Urothelium cell line (cell line): ENCODE measurements around the gene TET1.
"Not testable (repeated sequence)": the region's sequence is repeated elsewhere in the genome, so short reads cannot be mapped to it uniquely, and the experiment has no call there.

Source experiments
- DNase-seq: peaks from one replicate; pipeline ENCODE4 v3.0.0; 2011; ENCODE audit warnings: low spot score, mixed read lengths
- FAIRE-seq: peaks from 2 replicates; lab custom pipeline; 2011; peaks lifted over from hg19 to GRCh38; lab: Jason Lieb, UNC

TET1 gene

DNA sequence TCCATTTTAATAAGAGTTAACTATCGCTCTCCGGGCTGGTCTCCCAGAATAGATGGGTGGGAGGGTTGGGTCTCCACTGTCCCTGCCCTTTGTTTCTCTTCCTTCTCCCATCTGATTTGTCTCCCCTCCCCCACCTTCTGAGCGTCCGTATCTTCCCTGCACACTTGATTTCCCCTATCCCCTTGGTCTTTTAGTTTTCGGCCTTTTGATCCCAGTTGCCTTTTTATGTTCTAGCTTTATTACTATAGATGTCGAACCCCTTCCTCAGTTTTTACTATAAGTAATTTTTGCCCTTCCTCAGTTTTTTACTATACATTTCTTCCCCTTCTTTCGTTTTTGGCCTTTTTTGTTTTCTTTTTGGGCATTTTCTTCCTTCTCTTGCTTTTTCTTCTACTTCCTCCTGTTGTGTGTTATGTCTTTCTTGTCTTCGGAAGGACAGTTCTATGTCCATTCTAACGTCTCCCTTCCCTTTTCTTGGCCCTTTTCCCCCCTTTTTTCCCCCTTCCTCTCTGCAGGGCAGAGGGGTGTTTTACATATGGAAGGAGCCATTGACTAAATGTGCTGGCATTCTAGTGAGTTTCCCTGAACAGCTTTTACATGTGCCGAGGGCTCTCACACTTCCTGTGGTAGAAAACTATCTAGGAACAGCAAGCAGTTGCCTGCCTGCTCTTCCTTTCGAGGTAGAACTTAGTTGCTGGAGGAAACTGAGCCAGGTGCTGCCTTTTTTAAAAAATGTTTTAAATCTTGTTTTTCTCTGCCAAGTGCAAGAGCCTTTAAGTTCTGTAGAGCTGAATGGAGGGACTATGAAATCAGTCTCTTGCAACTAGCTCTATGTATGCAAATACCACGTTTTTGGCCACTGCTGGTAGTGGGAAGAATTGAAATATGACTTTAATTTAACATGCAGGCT is 2.8 kb downstream of the TET1 start:
- DNase-seq (no peak), FAIRE-seq (no peak)

DNA sequence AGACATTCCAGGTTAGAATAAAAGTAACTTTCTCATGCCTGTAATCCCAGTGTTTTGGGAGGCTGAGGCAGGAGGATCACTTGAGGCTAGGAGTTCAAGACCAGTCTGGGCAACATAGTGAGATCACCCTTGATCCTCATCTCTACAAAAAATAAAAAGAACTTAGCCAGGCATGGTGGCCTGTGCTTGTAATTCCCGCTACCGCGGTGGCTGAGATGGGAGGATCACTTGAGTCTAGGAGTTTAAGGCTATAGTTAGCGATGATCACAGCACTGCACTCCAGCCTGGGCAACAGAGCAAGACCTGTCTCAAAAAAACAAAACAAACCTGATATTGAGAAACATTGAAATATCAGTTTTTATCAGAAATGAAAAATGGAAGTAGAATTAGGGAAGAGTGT is 4.6 kb downstream of the TET1 start:
- no peak for DNase-seq

DNA sequence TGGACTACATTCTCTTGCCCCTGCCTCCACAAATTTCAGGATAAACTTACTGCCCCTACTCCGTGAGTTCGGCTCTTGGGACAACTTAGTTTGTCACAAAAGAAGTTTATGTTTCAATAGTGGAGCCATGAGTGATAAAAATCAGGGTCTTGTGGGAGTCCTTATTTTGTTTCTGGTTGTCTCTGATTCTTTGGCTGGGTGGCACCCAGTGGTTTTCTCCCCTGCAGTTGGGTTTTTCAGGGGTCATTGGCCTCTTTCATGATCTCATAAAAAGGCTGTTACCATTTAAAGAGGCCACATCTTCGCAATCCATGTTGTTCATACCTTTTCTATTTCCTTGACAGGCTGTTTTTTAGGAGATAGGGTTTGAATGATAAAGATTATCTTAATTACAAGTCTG is 5.5 kb downstream of the TET1 start:
- no peak for FAIRE-seq
- no peak for DNase-seq

More for the DNA sequence above, 4.6 kb downstream of the TET1 start:
- FAIRE-seq, result peak; percentile 44

DNA sequence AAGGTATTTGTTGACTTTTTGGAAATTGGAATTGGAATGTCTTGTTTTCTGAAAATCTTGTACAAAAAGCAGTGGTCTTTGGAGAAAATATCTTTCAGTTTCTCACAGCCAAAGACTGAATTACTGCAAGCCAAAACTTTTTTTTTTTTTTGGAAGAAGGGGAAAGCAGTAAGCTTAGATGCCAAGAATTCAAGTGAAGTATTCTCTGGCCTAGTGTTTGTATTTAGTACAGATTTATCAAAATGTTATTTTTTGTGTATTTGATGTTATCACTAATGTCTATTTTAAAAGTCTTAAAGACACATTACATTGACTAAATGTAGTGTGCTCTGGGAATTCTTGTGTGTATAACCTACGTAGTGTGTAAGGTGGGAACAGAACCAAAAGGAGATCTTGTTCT is 6.2 kb downstream of the TET1 start:
- no peak for FAIRE-seq

DNA sequence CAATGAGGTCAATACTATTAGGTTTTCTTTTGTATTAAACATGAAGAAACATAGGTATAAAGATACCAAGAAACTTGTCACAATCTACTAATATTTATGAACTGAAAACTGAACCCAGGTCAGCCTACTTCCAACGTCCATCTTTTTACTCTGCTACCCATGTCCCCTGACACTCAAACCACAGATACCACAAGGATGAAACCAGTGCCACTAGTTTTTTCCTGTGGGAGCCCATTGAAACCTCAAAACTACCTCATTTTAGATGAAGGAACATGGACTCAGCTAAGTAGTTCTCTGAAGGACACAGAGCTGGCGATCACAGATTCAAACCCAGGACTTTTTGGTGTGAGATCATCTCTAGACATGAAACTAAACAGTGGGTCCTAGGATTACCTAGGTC is 6.8 kb downstream of the TET1 start:
- FAIRE-seq (no peak), DNase-seq (no peak)

More for the DNA sequence above, 6.2 kb downstream of the TET1 start:
- DNase-seq, result no peak

DNA sequence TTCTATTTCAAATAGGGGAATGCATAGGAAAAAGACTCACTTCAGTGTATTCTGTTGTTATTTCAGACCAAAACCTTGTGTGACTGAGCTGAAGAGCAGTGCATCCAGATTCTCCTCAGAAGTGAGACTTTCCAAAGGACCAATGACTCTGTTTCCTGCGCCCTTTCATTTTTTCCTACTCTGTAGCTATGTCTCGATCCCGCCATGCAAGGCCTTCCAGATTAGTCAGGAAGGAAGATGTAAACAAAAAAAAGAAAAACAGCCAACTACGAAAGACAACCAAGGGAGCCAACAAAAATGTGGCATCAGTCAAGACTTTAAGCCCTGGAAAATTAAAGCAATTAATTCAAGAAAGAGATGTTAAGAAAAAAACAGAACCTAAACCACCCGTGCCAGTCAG is 12.0 kb downstream of the TET1 start:
- FAIRE-seq, result no peak
- DNase-seq, result no peak

DNA sequence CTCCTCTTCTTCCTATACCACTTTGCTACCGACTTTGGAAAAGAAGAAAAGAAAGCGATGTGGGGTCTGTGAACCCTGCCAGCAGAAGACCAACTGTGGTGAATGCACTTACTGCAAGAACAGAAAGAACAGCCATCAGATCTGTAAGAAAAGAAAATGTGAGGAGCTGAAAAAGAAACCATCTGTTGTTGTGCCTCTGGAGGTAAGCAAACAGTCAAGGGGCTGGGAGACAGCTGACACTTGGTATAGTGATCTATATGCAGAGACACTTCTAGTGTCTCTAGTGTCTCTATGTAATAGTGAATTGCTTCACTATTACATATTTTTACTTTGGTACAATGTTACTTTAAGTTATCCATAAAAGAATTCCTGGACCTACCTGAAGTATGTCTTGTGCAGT is 13.9 kb downstream of the TET1 start:
- no peak for FAIRE-seq
- DNase-seq, result no peak

DNA sequence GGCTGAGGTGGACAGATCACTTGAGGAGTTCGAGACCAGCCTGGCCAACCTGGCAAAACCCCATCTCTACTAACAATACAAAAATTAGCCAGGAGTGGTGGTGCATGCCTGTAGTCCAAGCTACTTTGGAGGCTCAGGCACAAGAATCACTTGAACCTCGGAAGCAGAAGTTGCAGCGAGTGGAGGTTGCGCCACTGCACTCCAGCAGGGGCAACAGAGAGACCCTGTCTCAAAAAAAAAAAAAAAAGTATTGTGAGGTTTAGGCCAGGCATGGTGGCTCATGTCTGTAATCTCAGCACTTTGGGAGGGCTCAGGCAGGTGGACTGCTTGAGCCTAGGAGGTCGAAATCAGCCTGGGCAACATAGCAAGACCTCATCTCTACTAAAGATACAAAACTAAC is 16.0 kb downstream of the TET1 start:
- FAIRE-seq (no peak), DNase-seq (no peak)

DNA sequence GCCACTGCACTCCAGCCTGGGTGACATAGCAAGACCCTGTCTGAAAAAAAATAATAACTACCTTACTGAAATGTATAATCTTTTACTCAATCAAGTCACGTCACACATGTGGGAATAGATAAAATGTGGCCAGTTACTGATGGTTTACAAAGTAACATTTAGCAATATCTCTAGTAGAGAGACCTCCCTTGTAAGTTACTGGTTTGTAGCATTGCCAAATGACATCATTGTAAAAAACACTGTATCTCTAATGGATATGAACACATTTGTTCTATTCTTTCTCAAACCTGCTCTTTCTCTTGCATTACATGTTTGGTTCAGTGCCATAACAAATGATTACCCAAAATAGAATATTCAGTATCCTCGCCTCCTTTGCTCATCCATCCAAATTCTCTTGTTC is 18.8 kb downstream of the TET1 start:
- FAIRE-seq, result no peak
- no peak for DNase-seq

DNA sequence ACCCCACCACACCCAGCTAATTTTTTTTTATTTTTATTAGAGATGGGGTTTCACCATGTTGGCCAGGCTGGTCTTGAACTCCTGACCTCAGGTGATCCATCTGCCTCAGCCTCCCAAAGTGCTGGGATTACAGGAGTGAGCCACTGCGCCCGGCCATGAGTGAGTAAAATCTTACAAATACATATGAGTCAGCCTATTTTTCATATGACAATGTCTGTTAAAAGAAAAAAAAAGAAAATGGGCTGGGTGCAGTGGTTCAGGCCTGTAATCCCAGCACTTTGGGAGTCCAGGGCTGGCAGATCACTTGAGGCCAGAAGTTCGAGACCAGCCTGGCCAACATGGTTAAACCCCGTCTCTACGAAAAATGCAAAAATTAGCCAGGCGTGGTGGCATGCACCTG is 24.1 kb downstream of the TET1 start:
- DNase-seq, FAIRE-seq: not testable (repeated sequence)

DNA sequence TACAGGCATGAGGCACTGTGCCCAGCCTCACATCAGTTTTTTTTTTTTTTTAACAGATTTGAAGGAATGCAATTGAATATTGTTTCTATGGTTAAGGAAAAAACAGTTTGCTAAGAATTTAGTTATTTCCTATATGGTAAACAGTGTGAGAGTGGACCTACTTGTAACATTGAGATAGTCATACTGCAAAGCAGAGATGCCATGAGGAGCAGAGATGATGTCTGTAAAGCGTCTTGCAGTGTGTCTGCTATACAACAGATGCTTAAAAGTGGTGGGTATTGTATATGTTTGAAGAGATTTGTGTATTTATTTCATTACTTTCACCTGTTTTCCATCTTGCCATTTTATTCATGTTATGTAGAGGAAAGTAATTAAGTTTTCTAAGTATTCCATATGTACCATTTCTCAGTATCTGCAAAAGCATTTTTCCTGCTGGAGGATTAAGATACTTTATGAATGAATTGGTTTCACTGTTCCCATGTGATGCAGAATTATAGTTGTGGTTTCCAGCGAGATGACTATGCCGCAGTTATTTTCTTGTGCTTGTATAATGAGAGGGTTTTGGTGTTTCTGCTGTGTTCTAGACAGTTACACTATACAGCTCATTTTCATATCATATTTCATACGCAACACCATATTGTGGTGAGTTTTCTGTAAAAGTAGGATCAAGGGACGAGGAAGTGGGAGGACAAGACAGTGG is 26.6 kb downstream of the TET1 start:
- FAIRE-seq, result peak; percentile 9
- no peak for DNase-seq

DNA sequence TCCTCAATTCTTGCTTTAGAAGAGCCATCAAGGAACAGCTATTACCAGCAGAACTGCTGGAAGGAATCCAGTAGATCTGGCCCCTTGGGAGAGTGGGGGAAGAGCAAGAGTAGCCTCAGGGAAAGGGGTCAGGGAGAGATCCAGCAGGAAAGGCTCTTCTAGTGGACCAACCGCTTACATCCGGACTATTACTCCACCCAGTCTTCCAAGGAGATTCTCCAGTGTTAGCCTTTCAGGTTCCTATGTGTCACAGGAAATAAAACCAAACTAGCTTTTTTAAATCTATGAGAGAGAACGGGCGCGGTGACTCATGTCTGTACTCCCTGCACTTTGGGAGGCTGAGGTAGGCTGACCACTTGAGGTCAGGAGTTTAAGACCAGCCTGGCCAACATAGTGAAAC is 34.3 kb downstream of the TET1 start:
- DNase-seq, result peak; percentile 74
- FAIRE-seq, result no peak

DNA sequence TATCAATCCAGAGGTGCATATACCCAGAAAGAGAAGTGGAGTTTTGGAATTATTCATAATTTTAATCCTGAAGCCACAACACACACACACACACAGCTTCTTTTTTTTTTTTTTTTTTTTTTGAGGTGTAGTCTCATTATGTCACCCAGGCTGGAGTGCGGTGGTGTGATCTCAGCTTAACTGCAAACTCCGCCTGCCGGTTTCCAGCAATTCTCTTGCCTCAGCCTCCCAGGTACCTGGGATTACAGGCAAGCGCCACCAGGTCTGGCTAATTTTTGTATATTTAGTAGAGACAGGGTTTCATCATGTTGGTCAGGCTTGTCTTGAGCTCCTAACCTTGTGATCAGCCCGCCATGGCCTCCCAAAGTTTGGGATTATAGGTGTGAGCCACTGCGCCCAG is 35.4 kb downstream of the TET1 start:
- FAIRE-seq, result no peak
- DNase-seq, result no peak

DNA sequence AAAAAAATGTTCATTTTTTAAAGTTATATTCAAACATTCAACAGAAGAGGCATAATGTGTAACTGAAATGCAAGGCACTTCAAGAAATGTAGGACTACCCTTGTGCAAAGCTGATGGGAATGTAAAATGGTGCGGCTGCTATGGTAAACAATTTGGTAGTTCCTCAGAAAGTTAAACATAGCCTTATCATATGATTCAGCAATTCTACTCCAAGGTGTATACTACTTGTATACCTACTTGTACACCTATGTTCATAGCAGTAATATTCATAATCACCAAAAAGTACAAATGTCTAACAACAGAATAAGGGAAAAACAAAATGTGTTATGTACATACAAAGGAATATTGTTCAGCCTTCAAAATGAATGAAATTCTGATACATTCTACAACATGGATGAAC is 37.3 kb downstream of the TET1 start:
- no peak for DNase-seq
- no peak for FAIRE-seq

DNA sequence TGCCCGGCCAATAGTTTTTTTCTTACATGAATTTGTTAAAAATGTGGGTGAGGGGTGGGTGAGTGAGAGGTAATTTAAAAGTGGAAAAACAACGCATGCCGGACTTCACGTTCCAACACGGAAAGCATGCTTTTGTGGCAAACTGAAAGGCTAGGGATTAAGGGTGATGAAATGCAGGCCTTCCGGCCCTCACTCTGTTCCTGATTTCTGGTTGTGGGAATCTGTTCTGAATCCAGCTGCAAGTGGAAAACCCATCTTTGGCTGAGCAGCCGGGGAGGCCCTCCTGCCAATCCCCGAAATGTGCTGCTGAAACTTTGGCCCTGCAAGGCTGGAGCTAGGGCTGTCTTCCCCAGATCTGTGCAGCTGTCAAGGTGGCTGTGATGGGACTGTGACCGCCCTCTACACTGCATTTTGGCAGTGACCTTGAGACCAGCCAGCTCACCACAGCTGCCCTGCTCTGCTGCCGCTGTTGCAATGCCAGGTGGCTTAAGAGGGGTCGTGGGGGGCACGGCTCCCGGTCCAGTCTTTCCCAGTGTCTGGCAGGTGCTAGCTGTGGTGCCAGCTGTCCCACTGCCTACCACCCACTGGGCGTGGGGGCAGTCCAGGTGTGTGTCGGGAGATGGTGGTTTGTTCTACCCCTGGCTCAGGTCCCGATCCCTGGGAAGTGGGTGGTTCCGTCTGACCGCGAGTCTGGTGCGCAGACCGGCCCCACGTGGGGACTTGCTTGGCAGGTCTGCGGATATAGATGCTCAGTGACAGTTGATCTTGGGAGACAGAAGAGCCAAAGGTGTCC is 39.0 kb downstream of the TET1 start:
- FAIRE-seq, result peak; percentile 68
- DNase-seq, result peak; percentile 71

DNA sequence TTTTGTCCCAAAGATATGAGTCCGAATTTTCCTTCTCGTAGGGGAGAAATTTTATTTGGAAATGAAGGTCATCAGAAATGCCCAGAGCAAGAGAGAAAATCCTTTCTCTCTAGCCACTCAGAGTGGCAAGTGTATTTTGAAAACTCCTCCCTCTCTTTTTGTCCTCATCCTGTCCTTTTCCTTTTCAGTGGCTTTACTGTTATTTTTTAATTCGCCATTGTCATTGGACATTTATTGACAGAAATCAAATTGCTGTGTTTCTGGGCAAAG is 39.6 kb downstream of the TET1 start:
- FAIRE-seq (no peak), DNase-seq (no peak)

DNA sequence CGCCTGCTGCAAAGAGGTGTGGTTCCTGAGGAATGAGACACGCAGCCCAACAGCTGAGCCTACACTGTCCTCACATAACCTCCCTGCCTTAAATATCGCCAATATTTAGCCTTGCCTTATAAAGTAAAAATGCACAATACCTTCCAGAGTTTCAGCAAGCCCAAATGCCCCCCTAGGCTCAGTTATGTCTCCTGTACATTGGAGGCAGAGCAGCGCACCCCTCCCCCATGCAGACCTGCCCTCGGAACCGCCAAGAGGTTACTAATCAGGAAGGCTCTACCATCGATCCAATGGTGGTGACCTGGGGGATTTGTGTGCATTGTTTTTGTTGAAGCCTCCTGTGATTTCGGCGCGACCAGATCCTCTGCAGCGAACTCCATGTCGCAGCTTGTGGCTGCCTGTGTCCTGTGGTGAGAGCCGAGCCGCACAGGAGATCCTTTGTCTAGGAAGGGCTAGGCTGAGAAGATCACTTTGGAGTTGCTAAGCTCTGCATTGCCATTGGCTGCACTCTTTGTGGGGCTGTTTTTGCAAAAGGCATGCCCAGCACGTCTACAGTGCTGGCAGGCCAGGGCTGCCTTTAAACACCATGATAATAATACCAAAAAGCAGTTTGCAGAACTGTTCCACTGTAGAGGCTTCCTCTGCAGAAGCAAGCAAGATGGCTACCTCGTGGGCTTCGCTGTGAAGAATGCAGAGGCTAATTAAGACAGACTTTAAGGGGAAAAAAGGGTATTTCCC is 40.1 kb downstream of the TET1 start:
- DNase-seq, result peak; percentile 92
- no peak for FAIRE-seq

DNA sequence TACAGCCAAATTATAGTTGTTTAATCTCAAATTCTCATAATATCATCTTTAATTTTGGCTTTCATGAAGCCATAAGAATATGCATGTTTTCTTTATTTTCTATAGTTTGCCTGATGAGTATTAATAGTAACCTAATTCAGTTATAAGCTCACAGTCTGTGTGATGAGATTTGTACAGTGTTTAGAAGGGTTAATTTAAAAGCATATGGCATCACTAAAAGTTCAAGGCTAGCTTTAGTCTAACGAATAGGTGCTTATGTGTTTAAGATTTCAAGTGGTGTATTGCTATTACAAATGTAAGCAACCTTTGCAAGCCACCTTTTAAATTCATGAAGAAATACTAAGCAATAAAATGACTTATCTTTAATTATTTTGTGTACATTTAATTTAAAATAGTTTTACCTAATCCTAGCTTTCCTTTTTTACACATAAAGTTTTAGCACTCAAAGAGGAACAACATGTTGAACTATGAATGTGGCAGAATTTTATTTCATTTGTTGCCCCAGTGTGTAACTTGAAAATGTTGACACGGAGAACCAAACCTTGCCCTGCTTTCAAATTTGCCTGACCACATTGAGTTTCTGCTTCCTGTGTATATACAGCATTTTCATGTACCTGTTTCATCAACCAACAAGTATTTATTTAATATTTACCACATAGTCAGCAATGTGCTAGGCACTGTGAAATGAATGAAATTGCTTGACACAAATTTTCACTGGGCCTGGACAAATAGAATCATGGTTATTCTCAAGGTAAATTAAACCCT is 41.5 kb downstream of the TET1 start:
- DNase-seq (no peak), FAIRE-seq (no peak)

DNA sequence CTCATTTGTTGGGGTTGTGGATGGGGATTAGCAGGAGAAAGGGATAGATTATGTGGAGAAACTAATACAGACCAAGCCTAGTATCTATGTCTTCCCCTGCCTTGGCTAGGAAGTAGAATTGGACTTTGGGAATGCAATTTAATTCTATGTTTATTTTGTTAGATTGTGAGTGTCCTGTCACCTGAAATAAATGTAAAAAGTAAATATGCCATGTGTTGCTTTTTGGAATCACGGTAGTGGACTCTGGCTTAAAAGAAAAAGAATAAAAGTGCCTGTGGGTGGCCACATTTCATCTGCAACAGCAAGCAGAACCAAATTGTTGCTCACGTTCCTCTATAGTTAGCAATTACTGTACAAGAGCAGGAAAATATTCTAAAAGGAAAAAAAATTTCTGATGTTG is 42.3 kb downstream of the TET1 start:
- FAIRE-seq, result no peak
- DNase-seq, result no peak

DNA sequence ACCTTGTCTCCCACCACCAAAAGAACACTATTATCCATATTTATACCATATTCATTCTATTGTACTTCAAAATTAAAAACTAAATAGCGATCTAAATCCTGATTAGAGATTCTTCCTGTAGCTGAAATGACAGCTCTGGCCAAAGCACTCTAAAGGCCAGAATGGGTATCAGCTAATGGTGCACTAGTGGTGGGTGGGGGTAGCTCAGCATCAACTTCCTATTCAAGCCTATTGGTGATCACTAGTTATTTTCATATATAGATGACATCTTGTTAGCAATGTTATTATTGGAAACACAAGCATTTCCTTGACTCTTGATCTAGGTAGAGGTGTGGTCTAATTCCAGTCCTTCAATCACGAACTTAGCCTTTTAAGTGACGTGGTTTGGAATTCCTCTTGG is 43.6 kb downstream of the TET1 start:
- DNase-seq, result no peak
- no peak for FAIRE-seq
